HAP-1 (cell line): ENCODE data around the gene RAD51D.
A peak's percentile ranks its signal among the peaks of the same experiment; 100 is the strongest.

Experiments used
- DNase-seq, 2 experiments: peaks; one replicate each; pipeline ENCODE4 v3.0.0-alpha.2; 2016 to 2020; ENCODE audit warnings: low spot score in 2 of 2
- H3K27me3 ChIP-seq: fragments of 250-450 bp; sonication (Bioruptor Pico); 2 replicates; pipeline ENCODE4 v1.5.1; 2020; ENCODE audit warnings: low read depth, mild to moderate bottlenecking, moderate library complexity
- H3K36me3 ChIP-seq: fragments of 250-450 bp; sonication (Bioruptor Pico); replicated peaks from 2 replicates; pipeline ENCODE4 v1.5.1; 2020; ENCODE audit warnings: mild to moderate bottlenecking
- H3K4me1 ChIP-seq: fragments of 250-450 bp; sonication (Bioruptor Pico); 2 replicates; pipeline ENCODE4 v1.5.1; 2020; ENCODE audit warnings: mild to moderate bottlenecking
- H3K4me3 ChIP-seq: fragments of 250-450 bp; sonication (Bioruptor Pico); 2 replicates; pipeline ENCODE4 v1.5.1; 2020; ENCODE audit warnings: mild to moderate bottlenecking, moderate library complexity
- H3K9me3 ChIP-seq: fragments of 250-450 bp; sonication (Bioruptor Pico); 2 replicates; pipeline ENCODE4 v1.5.1; 2020; ENCODE audit warnings: mild to moderate bottlenecking, moderate library complexity
- in situ Hi-C: fragments of 300-500 bp; cut with MboI; formaldehyde crosslinking; loops from 3 replicates; pipeline ENCODE4 v1.14.3; 2020; ENCODE audit warnings: low sequenced_read_pairs, inconsistent platforms, mixed read lengths

RAD51D gene

DNA sequence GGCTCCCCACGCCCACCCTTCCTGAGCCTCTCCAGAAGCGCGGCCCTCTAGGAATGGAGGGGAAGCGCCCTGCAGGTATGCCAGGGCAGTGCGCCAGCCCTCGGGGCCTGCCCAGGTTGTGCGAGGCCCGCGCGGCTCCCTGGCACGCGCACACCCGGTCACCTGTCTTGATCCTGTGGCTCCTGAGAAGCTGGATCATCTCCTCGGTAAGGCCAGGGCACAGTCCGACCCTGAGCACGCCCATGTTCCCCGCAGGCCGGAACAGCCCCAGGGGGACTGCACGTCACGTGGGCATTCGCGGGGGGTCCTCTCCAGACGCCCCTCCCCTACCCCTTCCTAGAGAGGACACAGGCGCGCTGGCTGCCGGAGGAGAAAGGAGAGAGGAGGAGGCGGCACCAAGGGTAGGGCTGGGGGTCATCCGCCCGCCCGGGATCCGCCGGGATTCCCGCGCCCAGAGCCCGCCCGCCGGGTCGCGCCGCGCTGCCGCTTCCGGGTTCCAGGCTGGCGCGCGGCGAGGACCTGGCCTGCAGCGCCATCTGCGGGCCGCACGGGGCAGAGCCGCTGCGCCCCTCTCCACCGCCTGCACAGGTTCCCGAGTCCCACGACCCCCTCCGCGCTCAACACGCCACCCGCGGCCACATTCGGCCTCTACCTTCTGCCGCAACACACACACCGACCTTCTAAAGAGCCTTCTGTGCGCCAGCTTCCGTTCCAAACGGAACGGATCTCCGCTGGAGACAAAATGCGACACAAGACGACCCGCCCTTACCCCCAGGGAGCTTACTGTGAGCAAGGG lies at the start of gene RAD51D:
Gene RAD51D (minus strand): TSS at position 491 of the 796 bp plus-strand sequence. CDS start 247 bp downstream, at position 244.
- no peaks in the 10 kb centered on the region for H3K27me3 ChIP-seq
- peak within 1 kb of the TSS; percentile 68 for H3K4me3 ChIP-seq
- H3K4me1 ChIP-seq: peaks cover 7% of the 10 kb centered on the region
- H3K36me3 ChIP-seq: peaks cover 4% of the 10 kb centered on the region; the same call in 1 of the 2 replicates
- in situ Hi-C loops: loop anchor here (5.0 to 10.0 kb wide), 3 partner anchors 122 to 695 kb away; no protein-coding TSS in a partner anchor
- no peaks in the 10 kb centered on the region for H3K9me3 ChIP-seq
- DNase-seq: peak; percentile 83 to 92

DNA sequence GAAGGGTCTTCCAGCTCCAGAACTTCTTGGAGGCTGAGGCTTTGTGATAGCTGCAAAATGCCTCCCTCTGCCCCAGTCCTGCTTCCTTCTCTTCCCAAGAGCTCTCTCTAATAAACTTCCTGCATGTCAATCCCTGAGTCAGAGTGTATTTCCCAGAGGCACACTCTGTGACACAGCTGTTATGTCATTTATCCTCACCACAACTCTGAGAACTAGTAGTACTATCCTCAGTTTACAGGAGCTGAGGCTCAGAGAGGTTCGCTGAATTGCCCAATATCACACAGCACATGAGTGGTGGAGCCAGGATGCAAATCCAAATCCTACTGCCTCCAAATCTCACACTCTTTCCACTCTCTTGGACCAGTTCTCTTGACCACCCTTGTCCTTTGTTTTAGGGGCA lies 48.0 kb upstream of the RAD51D start:
- Histone ChIP-seq H3K4me1 (no peaks in the 10 kb centered on the region), H3K9me3 (no peaks in the 10 kb centered on the region), H3K4me3 (no peak overlapping the region), H3K27me3 (no peaks in the 10 kb centered on the region; the same call in 1 of the 2 replicates), H3K36me3 (no peaks in the 10 kb centered on the region)
- no peak for DNase-seq
- in situ Hi-C loops: loop anchor here (25.0 kb wide), 1 partner anchor 370 kb away; the partner anchor contains the start of gene SLFN12L

DNA sequence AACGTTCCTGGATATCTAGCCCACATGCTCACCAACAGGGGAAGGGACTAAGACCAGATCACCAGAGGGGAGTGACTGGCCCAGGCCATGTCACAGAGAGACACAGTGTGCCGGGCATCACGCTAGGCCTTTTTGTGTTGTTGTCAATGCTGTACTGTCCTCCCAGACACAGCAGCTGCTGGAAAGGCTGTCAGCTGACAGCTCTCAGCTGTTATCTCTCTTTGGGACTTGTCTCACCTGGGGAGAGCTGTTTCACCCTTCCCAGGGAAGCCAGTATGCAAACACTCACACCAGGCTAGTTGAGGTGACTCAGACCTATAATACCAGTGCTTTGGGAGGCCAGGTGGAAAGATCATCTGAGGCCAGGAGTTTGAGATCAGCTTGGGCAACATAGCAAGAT lies 47.4 kb upstream of the RAD51D start:
- no peak for DNase-seq
- Histone ChIP-seq H3K4me1 (no peaks in the 10 kb centered on the region), H3K27me3 (peaks cover 5% of the 10 kb centered on the region; the same call in 1 of the 2 replicates), H3K4me3 (no peak overlapping the region), H3K36me3 (no peaks in the 10 kb centered on the region), H3K9me3 (no peaks in the 10 kb centered on the region)
- in situ Hi-C loops: loop anchor here (25.0 kb wide), 1 partner anchor 370 kb away; the partner anchor contains the start of gene SLFN12L

DNA sequence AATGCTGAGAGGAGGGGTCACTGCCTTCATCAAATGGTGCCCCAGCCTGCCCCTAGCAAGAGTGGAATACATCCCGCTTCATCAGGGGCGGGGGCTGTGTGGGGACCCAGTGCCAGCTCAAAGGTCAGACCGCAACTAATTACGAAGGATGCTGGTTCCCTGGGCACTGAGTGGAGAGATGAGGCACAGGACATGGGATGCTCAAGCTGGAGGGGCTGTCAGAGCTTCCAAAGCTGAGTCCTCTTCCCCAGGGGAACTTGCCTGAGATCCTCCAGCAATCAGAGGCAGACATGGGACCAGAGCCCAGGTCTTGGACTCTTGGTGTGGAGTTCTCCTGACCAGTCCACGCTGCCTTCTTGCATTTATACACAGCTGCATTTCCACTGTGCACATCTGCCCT lies 46.9 kb upstream of the RAD51D start:
- peaks cover 8% of the 10 kb centered on the region; the same call in 1 of the 2 replicates for H3K27me3 ChIP-seq
- in situ Hi-C loops: loop anchor here (25.0 kb wide), 1 partner anchor 371 kb away; the partner anchor contains the start of gene SLFN12L
- no peaks in the 10 kb centered on the region for H3K4me1 ChIP-seq
- H3K36me3 ChIP-seq: no peaks in the 10 kb centered on the region
- no peak overlapping the region for H3K4me3 ChIP-seq
- DNase-seq: no peak
- H3K9me3 ChIP-seq: no peaks in the 10 kb centered on the region

DNA sequence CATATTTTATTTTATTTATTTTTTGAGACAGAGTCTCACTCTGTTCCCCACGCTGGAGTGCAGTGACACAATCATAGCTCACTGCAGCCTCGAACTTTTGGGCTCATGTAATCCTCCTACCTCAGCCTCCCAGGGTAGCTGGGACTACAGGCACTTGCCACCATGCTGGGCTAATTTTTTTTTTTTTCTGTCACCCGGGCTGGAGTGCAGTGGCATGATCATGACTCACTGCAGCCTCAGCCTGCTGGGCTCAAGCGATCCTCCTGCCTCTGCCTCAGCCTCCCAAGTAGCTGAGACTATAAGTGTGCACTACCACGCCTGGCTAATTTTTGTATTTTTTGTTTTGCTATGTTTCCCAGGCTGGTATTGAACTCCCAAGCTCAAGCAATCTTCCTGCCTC lies 45.1 kb upstream of the RAD51D start:
- peaks cover 14% of the 10 kb centered on the region for H3K27me3 ChIP-seq
- H3K4me3 ChIP-seq: no peak overlapping the region
- H3K4me1 ChIP-seq: no peaks in the 10 kb centered on the region
- DNase-seq: no peak
- in situ Hi-C loops: loop anchor here (25.0 kb wide), 1 partner anchor 373 kb away; the partner anchor contains the start of gene SLFN12L
- no peaks in the 10 kb centered on the region for H3K36me3 ChIP-seq
- H3K9me3 ChIP-seq: no peaks in the 10 kb centered on the region

DNA sequence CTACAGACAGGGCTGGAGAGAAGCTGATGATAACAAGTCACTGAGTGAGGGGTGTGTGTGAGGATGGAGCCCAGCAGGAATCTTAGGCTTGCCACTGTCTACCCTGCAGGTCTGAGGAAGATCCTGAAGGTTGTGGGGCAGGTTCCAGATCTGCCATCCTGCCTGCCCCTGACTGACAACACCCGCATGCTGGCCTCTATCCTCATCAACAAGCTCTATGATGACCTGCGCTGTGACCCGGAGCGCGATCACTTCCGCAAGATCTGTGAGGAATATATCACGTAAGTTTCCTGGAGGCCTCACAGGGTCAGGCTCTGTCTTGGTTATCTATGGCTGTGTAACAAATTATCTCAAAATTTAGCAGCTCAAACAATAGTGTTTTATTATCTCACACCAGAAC lies 44.2 kb upstream of the RAD51D start:
- Histone ChIP-seq H3K36me3 (no peaks in the 10 kb centered on the region), H3K9me3 (no peaks in the 10 kb centered on the region), H3K4me3 (no peak overlapping the region), H3K4me1 (no peaks in the 10 kb centered on the region), H3K27me3 (peaks cover 16% of the 10 kb centered on the region)
- DNase-seq: no peak
- in situ Hi-C loops: loop anchor here (25.0 kb wide), 1 partner anchor 373 kb away; the partner anchor contains the start of gene SLFN12L

DNA sequence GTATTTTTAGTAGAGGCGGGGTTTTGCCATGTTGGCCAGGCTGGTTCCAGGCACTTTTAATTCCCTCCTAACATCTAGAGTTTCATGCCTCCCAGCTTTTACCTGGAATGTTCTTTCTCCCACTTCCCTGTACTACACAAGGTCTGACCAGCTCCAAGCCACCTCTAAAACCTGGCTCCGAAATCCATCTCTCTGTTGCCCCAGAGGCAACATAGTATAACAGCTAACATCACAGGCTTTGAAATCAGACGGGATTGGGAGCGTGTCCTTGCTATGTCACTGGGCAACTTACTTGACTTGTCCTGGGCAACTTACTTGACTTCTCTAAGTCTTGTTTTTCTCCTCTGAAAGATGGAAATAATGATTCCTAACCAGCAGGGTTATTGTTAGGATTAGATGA lies 43.1 kb upstream of the RAD51D start:
- Histone ChIP-seq H3K4me3 (no peak overlapping the region), H3K9me3 (no peaks in the 10 kb centered on the region), H3K4me1 (no peaks in the 10 kb centered on the region), H3K36me3 (no peaks in the 10 kb centered on the region), H3K27me3 (peaks cover 16% of the 10 kb centered on the region)
- no peak for DNase-seq
- in situ Hi-C loops: loop anchor here (25.0 kb wide), 1 partner anchor 375 kb away; the partner anchor contains the start of gene SLFN12L

DNA sequence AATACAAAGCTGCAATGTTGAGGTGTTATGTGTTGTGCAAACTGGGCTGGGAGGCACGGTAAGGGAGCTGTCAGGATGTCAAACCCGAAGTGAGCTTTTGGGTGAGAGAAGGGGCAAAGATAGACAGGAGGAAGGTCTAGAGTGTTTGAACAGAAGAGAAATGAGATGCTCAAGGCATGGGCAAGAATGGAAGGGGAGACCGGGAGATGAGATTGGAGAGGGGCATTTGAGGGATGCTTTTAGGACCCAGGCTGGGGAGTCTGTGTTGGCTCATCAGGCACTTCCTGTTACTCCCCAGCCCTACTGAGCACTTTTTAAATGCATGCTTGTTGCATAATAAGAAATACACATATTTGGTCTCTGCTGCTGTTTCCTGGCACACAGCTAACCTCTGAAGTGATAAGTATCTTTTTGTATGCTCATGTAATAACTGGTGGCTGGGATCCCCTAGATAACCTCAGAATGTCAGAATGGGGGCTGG lies 41.7 kb upstream of the RAD51D start:
- DNase-seq: no peak
- H3K36me3 ChIP-seq: no peaks in the 10 kb centered on the region
- no peaks in the 10 kb centered on the region for H3K9me3 ChIP-seq
- no peaks in the 10 kb centered on the region for H3K4me1 ChIP-seq
- in situ Hi-C loops: loop anchor here (25.0 kb wide), 1 partner anchor 376 kb away; the partner anchor contains the start of gene SLFN12L
- H3K4me3 ChIP-seq: no peak overlapping the region
- H3K27me3 ChIP-seq: peaks cover 16% of the 10 kb centered on the region

DNA sequence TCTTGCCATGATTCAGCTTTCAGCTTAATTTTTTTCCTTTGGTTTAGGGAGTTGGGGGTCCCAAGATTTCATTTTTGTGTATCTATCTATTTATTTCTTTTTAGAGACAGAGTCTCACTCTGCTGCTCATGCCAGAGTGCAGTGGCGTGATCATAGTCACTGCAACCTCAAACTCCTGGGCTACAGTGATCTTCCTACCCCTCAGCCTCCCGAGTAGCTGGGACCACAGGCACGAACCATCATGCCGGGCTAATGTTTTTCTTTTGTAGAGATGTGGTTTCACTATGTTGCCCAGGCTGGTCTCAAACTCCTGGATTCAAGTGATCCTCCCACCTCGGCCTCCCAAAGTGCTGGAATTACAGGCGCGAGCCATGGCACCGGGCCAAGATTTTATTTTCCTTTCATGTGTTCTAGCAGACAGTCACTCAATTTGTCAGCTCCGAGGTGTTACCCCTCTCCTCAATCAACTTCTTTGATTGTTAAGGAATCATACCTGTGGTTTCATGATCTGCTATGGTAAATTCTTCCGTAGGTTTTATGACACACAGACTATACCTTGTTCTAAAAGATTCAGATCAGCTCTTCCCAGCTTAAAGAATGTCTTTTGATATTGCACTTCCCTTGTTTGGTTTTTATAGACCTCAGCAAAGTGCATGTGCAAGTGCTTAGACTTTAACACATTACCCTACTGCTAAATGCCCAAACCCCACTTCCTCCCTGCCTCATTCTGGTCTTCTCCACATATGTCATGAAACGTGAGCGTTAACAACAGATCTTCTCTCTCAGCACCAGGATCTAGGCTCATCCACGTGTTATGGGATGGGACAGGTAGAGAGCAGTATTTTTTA lies 40.9 kb upstream of the RAD51D start:
- Histone ChIP-seq H3K9me3 (no peaks in the 10 kb centered on the region), H3K27me3 (peaks cover 16% of the 10 kb centered on the region), H3K4me1 (no peaks in the 10 kb centered on the region), H3K4me3 (no peak overlapping the region), H3K36me3 (no peaks in the 10 kb centered on the region)
- in situ Hi-C loops: loop anchor here (25.0 kb wide), 1 partner anchor 377 kb away; the partner anchor contains the start of gene SLFN12L
- no peak for DNase-seq

DNA sequence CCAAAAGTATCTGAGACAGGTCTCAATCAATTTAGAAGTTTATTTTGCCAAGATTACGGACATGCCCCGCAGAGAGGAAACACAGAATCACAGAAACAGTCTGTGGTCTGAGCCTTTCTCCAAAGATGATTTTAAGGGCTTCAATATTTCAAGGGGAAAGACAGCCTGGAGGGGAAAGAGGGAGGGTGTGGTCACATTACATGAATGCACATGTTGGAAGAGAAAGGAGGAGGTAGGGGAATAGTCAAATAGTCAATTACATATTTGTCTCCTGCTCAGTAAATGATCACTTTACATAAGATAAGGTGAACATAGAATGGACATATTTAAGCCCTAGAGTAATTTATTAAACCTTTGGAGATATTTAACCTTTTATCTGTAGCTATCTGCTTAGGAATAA lies 40.3 kb upstream of the RAD51D start:
- H3K9me3 ChIP-seq: no peaks in the 10 kb centered on the region
- in situ Hi-C loops: loop anchor here (25.0 kb wide), 1 partner anchor 377 kb away; the partner anchor contains the start of gene SLFN12L
- H3K36me3 ChIP-seq: no peaks in the 10 kb centered on the region
- no peak overlapping the region for H3K4me3 ChIP-seq
- H3K27me3 ChIP-seq: peaks cover 16% of the 10 kb centered on the region
- no peak for DNase-seq
- H3K4me1 ChIP-seq: no peaks in the 10 kb centered on the region

DNA sequence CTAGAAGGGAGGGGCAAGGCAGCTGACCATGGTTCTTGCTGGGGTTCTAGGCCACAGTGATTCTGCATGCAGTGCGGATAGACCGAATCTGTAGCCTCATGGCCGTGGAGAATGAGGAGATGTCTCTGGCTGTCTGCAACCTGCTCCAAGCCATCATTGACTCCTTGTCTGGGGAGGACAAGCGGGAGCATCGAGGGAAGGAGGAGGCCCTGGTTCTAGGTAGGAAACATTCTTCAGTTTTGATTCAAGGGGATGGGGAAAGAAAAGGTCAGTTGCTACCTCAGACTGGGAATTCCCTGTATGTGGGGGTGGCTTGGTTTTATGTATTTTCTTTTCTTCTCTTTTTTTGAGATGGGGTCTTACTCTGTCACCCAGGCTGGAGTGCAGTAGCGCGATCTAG lies 35.6 kb upstream of the RAD51D start:
- H3K27me3 ChIP-seq: 0 out of 2 replicates have a peak, but pooled peaks cover 2% of the 10 kb centered on the region
- in situ Hi-C loops: loop anchor here (25.0 kb wide), 1 partner anchor 382 kb away; the partner anchor contains the start of gene SLFN12L
- H3K36me3 ChIP-seq: no peaks in the 10 kb centered on the region
- no peak for DNase-seq
- H3K9me3 ChIP-seq: no peaks in the 10 kb centered on the region
- H3K4me3 ChIP-seq: no peak overlapping the region
- no peaks in the 10 kb centered on the region for H3K4me1 ChIP-seq

DNA sequence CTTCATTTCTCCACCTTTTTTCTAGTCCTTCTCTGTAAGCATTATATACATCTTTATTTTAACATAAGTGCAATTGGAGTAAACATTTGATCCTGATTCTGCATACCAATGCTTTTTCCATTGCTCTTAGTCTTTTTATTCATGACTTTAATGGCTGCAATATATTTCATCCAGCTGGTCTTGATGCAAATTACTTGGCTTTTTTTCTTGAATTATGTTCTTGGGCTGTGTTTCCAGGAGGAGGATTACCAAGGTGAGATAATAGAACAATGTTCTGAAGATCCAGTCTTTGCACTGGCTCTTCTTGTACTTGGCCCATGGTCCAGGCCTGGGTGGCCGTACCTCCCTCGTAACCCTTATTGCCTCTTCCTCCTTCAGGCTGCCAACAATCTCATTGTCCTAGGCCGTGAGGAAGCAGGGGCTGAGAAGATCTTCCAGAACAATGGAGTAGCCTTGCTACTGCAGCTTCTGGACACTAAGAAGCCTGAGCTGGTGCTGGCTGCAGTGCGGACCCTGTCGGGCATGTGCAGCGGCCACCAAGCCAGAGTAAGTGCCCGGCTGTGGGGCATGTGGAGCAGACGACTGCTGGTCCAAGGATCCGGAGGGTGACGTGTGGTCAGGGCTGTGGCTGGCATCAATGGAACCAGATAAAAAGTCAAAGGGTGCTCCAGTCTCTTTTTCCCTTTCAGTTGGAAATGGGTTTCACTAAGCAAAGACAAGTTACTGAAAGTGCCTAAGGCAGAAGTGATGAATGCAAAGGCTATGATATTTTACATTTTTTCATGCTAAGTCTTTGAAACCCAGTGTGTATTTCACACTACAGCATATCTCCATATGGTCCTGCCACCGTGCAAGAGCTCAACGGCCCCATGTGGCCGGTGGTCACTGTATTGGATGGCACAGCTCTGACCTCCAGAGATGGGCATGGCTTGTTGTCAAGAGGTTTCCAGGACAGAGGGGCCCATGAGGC lies 34.8 kb upstream of the RAD51D start:
- Histone ChIP-seq H3K36me3 (no peaks in the 10 kb centered on the region), H3K4me1 (no peaks in the 10 kb centered on the region), H3K4me3 (no peak overlapping the region), H3K27me3 (0 out of 2 replicates have a peak, but pooled peaks cover 2% of the 10 kb centered on the region), H3K9me3 (no peaks in the 10 kb centered on the region)
- no peak for DNase-seq
- in situ Hi-C loops: loop anchor here (25.0 kb wide), 1 partner anchor 383 kb away; the partner anchor contains the start of gene SLFN12L
